ENCODE data around the gene CDADC1. TPM values are rescaled to one million over a fixed set of nuclear protein-coding genes. Genes with fewer than 3 reads are reported as not detected.

Gene CDADC1
- total RNA-seq, 1 experiment from 2014 or later: 7.6 TPM

DNA sequence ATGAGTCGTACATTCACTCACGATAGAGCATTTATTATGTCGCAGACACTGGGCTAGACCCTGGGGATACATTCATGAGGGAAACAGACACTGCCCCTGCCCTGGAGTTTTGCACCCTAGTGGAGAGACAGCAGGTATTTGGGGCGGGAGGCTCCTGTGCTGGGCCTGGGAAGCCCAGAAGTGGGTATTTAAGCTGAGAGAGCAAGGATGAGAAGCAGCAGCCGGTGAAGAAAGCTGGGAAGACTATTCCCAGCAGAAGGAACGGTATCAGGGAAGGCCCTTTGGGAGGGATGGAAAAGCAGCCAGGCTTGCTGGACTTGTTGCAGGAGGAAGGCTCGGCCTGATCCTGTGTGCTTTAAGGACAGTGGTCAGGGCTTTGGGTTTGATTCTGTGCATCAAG lies 54.5 kb downstream of the CDADC1 start:
- RAD21 ChIA-PET (ENCODE audit: low non-redundant PET in 1 of 2, low total read pairs in 2 of 2, uncharacterized antibody in 2 of 2, unreplicated experiment in 2 of 2): no interaction called here
- no TSS peak for BruUV-seq (replicated peaks)
- Histone ChIP-seq H3K4me1 (ENCODE audit: control insufficient read depth in 1 of 2, insufficient read depth in 2 of 2, low read length in 2 of 2) (peaks cover 7 to 20% of the 10 kb centered on the region in 2 experiments), H3K9me3 (ENCODE audit: control insufficient read depth in 1 of 2, insufficient read depth in 1 of 2, low read depth in 1 of 2, low read length in 2 of 2) (no peaks in the 10 kb centered on the region), H3K9ac (ENCODE audit: low read length) (no peak overlapping the region), H3K36me3 (ENCODE audit: control insufficient read depth in 1 of 2, insufficient read depth in 2 of 2, low read length in 2 of 2) (no peaks in the 10 kb centered on the region), H2AFZ (ENCODE audit: low read depth, low read length, poor library complexity, severe bottlenecking) (no peak overlapping the region), H3K4me2 (ENCODE audit: low read length) (no peak overlapping the region), H4K20me1 (ENCODE audit: insufficient read depth) (no peaks in the 10 kb centered on the region), H3K27me3 (ENCODE audit: insufficient read depth, low read length) (no peaks in the 10 kb centered on the region), H3K79me2 (ENCODE audit: insufficient read depth, low read length) (no peaks in the 10 kb centered on the region), H3K4me3 (replicated peaks in 1 of 2; ENCODE audit: low read depth in 1 of 2, low read length in 2 of 2) (no peak overlapping the region), H3K27ac (ENCODE audit: low read depth, low read length) (no peak overlapping the region), H3K9me2 (ENCODE audit: insufficient read depth) (no peaks in the 10 kb centered on the region)
- ATAC-seq (no peak), DNase-seq (ENCODE audit: low read depth, low spot score) (no peak)
- CTCF ChIA-PET: interaction anchor here (0.7 kb wide), 1 partner anchor 86 kb away, joined by 3 read pairs; no protein-coding TSS in a partner anchor
- TF ChIP-seq, protein P1, sequence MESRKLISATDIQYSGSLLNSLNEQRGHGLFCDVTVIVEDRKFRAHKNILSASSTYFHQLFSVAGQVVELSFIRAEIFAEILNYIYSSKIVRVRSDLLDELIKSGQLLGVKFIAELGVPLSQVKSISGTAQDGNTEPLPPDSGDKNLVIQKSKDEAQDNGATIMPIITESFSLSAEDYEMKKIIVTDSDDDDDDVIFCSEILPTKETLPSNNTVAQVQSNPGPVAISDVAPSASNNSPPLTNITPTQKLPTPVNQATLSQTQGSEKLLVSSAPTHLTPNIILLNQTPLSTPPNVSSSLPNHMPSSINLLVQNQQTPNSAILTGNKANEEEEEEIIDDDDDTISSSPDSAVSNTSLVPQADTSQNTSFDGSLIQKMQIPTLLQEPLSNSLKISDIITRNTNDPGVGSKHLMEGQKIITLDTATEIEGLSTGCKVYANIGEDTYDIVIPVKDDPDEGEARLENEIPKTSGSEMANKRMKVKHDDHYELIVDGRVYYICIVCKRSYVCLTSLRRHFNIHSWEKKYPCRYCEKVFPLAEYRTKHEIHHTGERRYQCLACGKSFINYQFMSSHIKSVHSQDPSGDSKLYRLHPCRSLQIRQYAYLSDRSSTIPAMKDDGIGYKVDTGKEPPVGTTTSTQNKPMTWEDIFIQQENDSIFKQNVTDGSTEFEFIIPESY (IDR thresholded peaks at IDR 0.05; ENCODE audit: extremely low read depth, insufficient replicate concordance, low read length): no peak
- TF ChIP-seq ELF1 (IDR thresholded peaks at IDR 0.05; ENCODE audit: borderline replicate concordance, low read depth): no peak
- no peak for TF ChIP-seq FOSL1 (IDR thresholded peaks at IDR 0.05; ENCODE audit: low read depth)
- no peak for TF ChIP-seq SRF (IDR thresholded peaks at IDR 0.05; ENCODE audit: low read depth)
- TF ChIP-seq ZNF274 (IDR thresholded peaks at IDR 0.05; ENCODE audit: low read depth, low read length): no peak
- TF ChIP-seq POLR2AphosphoS5 (IDR thresholded peaks at IDR 0.05; ENCODE audit: low read depth, low read length): no peak
- TF ChIP-seq CBX3 (IDR thresholded peaks at IDR 0.05; ENCODE audit: low read depth): no peak
- no peak for TF ChIP-seq ZFX (IDR thresholded peaks at IDR 0.05)
- no peak for TF ChIP-seq EZH2phosphoT487 (IDR thresholded peaks at IDR 0.05; ENCODE audit: borderline replicate concordance)
- intact Hi-C loops (cut with micrococcal nuclease): no loop called here
- POLR2A ChIA-PET: no interaction called here

DNA sequence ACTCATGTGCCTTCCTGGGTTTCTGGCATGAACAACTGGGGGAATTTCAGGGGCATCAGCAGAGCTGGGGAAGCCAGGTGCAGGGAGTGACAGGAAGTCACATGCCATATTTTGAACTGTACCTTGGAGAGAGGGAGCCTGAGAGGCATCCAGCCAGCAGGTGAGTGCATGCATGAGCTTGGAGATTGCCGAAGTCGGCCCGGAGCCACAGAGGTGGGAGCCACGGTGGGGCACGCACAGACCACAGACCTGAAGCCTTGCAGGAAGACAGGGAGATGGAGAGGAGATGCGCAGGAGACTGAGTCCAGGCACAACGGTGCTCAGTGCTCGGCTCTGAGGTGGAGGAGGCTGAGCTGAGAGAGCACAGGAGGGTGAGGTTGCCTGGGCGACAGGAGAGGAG lies 55.1 kb downstream of the CDADC1 start:
- DNase-seq (ENCODE audit: low read depth, low spot score): no peak
- Histone ChIP-seq H3K4me1 (ENCODE audit: control insufficient read depth in 1 of 2, insufficient read depth in 2 of 2, low read length in 2 of 2) (peaks cover 7 to 20% of the 10 kb centered on the region in 2 experiments), H3K36me3 (ENCODE audit: control insufficient read depth in 1 of 2, insufficient read depth in 2 of 2, low read length in 2 of 2) (no peaks in the 10 kb centered on the region), H2AFZ (ENCODE audit: low read depth, low read length, poor library complexity, severe bottlenecking) (no peak overlapping the region), H3K27ac (ENCODE audit: low read depth, low read length) (no peak overlapping the region), H4K20me1 (ENCODE audit: insufficient read depth) (no peaks in the 10 kb centered on the region), H3K27me3 (ENCODE audit: insufficient read depth, low read length) (no peaks in the 10 kb centered on the region), H3K79me2 (ENCODE audit: insufficient read depth, low read length) (no peaks in the 10 kb centered on the region), H3K4me3 (replicated peaks in 1 of 2; ENCODE audit: low read depth in 1 of 2, low read length in 2 of 2) (no peak overlapping the region), H3K9me2 (ENCODE audit: insufficient read depth) (no peaks in the 10 kb centered on the region), H3K9ac (ENCODE audit: low read length) (no peak overlapping the region), H3K9me3 (ENCODE audit: control insufficient read depth in 1 of 2, insufficient read depth in 1 of 2, low read depth in 1 of 2, low read length in 2 of 2) (no peaks in the 10 kb centered on the region), H3K4me2 (ENCODE audit: low read length) (no peak overlapping the region)
- POLR2A ChIA-PET: no interaction called here
- BruUV-seq (replicated peaks): no TSS peak
- intact Hi-C loops (cut with micrococcal nuclease): no loop called here
- ATAC-seq: no peak
- RAD21 ChIA-PET (ENCODE audit: low non-redundant PET in 1 of 2, low total read pairs in 2 of 2, uncharacterized antibody in 2 of 2, unreplicated experiment in 2 of 2): no interaction called here
- CTCF ChIA-PET: no interaction called here
- TF ChIP-seq TCF7L2 (IDR thresholded peaks at IDR 0.05; ENCODE audit: borderline replicate concordance, extremely low read depth, insufficient read depth, insufficient read length): no peak
- TF ChIP-seq, protein P2, sequence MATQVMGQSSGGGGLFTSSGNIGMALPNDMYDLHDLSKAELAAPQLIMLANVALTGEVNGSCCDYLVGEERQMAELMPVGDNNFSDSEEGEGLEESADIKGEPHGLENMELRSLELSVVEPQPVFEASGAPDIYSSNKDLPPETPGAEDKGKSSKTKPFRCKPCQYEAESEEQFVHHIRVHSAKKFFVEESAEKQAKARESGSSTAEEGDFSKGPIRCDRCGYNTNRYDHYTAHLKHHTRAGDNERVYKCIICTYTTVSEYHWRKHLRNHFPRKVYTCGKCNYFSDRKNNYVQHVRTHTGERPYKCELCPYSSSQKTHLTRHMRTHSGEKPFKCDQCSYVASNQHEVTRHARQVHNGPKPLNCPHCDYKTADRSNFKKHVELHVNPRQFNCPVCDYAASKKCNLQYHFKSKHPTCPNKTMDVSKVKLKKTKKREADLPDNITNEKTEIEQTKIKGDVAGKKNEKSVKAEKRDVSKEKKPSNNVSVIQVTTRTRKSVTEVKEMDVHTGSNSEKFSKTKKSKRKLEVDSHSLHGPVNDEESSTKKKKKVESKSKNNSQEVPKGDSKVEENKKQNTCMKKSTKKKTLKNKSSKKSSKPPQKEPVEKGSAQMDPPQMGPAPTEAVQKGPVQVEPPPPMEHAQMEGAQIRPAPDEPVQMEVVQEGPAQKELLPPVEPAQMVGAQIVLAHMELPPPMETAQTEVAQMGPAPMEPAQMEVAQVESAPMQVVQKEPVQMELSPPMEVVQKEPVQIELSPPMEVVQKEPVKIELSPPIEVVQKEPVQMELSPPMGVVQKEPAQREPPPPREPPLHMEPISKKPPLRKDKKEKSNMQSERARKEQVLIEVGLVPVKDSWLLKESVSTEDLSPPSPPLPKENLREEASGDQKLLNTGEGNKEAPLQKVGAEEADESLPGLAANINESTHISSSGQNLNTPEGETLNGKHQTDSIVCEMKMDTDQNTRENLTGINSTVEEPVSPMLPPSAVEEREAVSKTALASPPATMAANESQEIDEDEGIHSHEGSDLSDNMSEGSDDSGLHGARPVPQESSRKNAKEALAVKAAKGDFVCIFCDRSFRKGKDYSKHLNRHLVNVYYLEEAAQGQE (IDR thresholded peaks at IDR 0.05; ENCODE audit: low read depth): no peak
- TF ChIP-seq RAD21 (IDR thresholded peaks at IDR 0.05; ENCODE audit: low read depth): no peak
- no peak for TF ChIP-seq ZNF274 (IDR thresholded peaks at IDR 0.05; ENCODE audit: low read depth, low read length)
- TF ChIP-seq YY1 (IDR thresholded peaks at IDR 0.05; ENCODE audit: extremely low read depth, insufficient replicate concordance, low read depth, low read length): no peak
- no peak for TF ChIP-seq FOSL1 (IDR thresholded peaks at IDR 0.05; ENCODE audit: low read depth)
- no peak for TF ChIP-seq SRF (IDR thresholded peaks at IDR 0.05; ENCODE audit: low read depth)
